NCI-H2227 (cell line): Measurements from ENCODE around the gene PSMD3.
A peak's percentile ranks its signal among the peaks of the same experiment; 100 is the strongest.

Experiments
- DNase-seq: peaks from one replicate; lab custom pipeline; 2025; ENCODE audit not compliant: unreplicated experiment; lab: John Stamatoyannopoulos, UW

Gene PSMD3

GRCh38 chr17:40021451-40021971 lies 40.9 kb downstream of the PSMD3 start:
- no peak for DNase-seq

- no peak for DNase-seq
These were observed 41.9 kb downstream of the PSMD3 start for GRCh38 chr17:40022497-40022896.

- no peak for DNase-seq
These were observed 42.4 kb downstream of the PSMD3 start for GRCh38 chr17:40022961-40023541.

- no peak for DNase-seq
These were observed 43.1 kb downstream of the PSMD3 start for GRCh38 chr17:40023590-40024292.

GRCh38 chr17:40024901-40025300 lies 44.3 kb downstream of the PSMD3 start:
- DNase-seq: no peak

GRCh38 chr17:40025559-40025958 lies 45.0 kb downstream of the PSMD3 start:
- DNase-seq: no peak

GRCh38 chr17:40025991-40026815 lies 45.6 kb downstream of the PSMD3 start:
- DNase-seq: no peak

- peak; percentile 90 for DNase-seq
These were observed 46.4 kb downstream of the PSMD3 start for GRCh38 chr17:40026816-40027613.

GRCh38 chr17:40027614-40028012 lies 47.0 kb downstream of the PSMD3 start:
- DNase-seq: no peak

- no peak for DNase-seq
These were observed 48.0 kb downstream of the PSMD3 start for GRCh38 chr17:40028595-40028994.

GRCh38 chr17:40031706-40032105 lies 51.1 kb downstream of the PSMD3 start:
- DNase-seq: no peak

- DNase-seq: no peak
These were observed 52.0 kb downstream of the PSMD3 start for GRCh38 chr17:40032322-40033320.

- no peak for DNase-seq
These were observed 52.7 kb downstream of the PSMD3 start for GRCh38 chr17:40033339-40033738.

GRCh38 chr17:40034426-40035161 lies 54.0 kb downstream of the PSMD3 start:
- no peak for DNase-seq

GRCh38 chr17:40035162-40035559 lies 54.6 kb downstream of the PSMD3 start:
- DNase-seq: peak; percentile 86

GRCh38 chr17:40038882-40039513 lies 58.4 kb downstream of the PSMD3 start:
- DNase-seq: peak; percentile 46

GRCh38 chr17:40041196-40041595 lies 60.6 kb downstream of the PSMD3 start:
- no peak for DNase-seq
